ENCODE results near the gene OR51T1.
"Not testable (repeated sequence)": the region's sequence is repeated elsewhere in the genome, so short reads cannot be mapped to it uniquely, and the experiment has no call there.

OR51T1 gene, protein sequence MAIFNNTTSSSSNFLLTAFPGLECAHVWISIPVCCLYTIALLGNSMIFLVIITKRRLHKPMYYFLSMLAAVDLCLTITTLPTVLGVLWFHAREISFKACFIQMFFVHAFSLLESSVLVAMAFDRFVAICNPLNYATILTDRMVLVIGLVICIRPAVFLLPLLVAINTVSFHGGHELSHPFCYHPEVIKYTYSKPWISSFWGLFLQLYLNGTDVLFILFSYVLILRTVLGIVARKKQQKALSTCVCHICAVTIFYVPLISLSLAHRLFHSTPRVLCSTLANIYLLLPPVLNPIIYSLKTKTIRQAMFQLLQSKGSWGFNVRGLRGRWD

DNA sequence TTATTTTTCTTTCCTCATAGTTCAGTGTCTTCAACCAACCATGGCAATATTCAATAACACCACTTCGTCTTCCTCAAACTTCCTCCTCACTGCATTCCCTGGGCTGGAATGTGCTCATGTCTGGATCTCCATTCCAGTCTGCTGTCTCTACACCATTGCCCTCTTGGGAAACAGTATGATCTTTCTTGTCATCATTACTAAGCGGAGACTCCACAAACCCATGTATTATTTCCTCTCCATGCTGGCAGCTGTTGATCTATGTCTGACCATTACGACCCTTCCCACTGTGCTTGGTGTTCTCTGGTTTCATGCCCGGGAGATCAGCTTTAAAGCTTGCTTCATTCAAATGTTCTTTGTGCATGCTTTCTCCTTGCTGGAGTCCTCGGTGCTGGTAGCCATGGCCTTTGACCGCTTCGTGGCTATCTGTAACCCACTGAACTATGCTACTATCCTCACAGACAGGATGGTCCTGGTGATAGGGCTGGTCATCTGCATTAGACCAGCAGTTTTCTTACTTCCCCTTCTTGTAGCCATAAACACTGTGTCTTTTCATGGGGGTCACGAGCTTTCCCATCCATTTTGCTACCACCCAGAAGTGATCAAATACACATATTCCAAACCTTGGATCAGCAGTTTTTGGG, at the start of gene OR51T1:
TSS of gene OR51T1 (plus strand) at position 41 of the 641 bp plus-strand sequence. CDS start at position 41, 0 bp downstream.
- DNase-seq (ENCODE audit: low spot score) = no peak

DNA sequence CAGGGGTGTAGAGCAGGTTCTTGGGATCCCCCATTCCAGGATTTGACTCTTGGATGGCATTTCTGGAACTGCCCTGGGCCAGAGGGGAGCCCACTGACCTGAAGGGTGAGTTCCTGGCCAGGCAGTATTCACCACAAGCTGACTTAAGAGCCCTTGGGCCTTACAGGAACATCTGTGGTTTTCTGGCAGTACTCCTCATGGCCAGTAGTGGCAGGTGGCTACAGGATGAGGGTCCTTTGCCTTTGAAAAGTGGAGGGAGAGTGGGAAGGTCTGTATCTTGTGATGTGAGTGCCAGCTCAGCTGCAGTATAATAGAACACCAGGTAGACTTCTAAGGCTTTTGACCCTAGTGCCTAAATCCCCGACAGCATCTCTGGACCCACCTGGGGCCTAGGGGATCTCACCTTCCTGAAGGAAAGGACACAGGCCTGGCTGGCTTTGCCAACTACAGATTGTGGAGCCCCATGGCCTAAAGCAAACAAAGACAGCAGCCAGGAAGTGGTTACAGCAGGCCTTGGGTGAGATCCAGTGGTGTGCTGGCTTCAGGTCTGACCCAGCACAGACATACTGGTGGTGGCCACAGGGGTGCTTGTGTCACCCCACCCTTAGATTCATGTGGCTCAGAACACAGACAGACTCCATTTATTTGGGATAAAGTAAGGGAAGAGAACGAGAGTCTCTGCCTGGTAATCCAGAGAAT, 41.7 kb upstream of the OR51T1 start:
- no peak for DNase-seq (ENCODE audit: low spot score)

DNA sequence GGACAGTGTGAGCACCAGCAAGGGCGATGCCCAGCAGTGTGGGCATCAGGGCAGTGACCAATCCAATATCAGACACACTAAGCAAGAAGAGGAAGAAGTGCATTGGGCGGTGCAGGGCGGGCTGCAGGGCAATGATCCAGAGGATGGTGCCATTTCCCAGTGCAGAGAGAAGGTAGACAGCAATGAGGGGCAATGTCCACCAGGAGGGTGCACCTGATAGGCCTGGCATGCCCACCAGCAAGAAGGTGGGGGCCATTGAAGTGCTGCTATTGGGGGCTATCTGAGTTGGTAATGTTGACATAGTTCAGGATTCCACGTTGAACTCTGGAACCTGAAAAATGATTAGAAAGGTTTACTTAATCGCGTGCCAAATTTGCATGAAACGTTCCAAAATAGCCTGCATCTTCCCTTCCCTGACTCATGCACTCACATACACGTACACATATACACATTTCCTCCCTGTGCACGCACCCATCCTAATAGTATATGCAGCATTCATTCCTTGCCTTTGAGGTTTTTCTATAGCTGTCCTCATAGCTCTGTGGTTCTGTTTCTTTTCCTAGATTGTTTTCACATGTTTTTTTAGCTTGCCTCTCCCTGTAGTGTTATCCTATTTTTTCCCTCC, 32.7 kb upstream of the OR51T1 start, which contains the start of gene OR51S1:
TSS of gene OR51S1 (minus strand) at position 301 of the 625 bp plus-strand sequence. CDS start at position 301, 0 bp downstream.
- DNase-seq (ENCODE audit: low spot score) = no peak

DNA sequence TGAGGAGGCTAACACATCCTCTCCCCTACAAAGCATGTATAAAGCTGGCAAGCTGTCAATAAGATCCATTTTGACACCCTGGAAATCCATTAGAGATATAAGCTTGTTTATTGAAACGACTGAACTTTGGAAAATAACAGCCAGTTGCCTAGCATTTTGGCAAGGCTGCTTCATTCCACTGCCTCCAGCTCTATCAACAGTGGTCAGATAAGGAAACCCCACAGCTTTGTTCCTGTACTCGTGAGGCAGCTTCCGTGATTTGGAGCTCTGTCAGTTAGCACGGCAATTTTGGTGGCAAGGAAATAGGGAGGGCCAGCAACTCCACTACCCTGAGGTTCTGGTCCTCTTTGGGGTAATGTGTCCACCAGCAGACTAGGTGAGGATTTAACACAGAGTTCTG, 30.7 kb upstream of the OR51T1 start:
- no peak for DNase-seq (ENCODE audit: low spot score)

DNA sequence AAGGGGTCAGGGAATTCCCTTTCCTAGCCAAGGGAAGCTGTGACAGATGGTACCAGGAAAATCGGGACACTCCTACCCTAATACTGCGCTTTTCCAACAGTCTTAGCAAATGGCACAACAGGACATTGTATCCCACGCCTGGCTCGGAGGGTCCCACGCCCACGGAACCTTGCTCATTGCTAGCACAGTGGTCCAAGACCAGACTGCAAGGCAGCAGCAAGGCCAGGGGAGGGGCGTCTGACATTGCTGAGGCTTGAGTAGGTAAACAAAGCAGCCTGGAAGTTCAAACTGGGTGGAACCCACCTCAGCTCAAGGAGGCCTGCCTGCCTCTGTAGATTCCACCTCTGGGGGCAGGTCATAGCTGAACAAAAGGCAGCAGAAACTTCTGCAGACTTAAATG, 27.4 kb upstream of the OR51T1 start:
- DNase-seq (ENCODE audit: low spot score) = not testable (repeated sequence)

DNA sequence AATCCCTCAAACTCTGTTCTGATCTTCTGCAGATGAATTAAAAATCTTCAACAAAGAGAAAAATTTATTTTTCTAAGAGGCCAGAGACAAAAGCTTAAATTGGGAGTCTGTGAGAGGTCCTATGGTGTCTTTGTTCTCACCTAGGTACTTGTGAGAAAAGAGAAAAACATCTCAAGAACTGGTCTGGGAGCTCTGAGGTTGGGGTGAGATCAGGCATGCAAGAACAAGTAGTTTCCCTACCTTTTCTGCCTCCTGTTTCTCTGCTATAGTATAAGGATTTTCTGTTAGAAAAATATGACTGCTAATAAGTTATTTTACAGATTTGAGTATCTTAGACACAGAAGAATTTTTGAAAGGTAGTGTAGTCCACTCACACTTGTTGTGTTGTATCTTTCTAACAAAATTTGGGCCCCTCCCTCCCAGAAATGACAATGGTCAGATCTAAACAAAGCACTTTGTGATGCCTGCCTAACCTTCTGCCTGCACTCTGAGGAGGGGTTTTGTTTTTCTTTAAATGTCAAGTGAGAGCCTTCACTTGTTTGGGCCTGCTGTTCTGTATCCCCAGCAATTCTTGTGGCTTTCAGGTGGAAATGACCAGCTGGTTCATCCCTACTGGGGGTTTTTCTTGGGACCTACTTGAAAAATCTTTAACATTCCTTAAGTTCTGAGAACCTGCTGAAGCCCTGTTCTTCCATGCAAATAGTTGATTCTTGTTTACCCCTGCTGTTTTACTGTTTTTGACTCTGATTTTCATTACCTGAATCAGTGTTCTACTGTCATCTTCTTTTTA, 19.1 kb upstream of the OR51T1 start:
- DNase-seq (ENCODE audit: low spot score) = no peak

DNA sequence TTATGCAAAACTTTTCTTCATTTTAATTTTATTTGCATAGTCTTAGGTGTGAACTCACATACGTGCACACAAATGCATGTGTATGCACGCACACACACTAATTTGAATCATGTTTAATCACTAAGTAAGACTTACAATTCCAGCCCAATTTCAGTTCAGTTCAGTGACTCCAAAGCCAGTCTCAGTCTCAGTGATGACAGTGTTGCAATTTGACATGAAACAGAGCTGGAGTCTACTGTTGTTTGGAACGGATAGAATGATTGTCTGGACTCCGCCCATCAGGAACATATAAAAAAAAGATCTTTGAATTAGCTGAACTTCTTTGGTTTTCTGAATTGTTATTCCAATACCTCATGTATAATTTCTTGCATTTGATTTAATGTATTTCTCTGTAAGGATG, 17.8 kb upstream of the OR51T1 start:
- DNase-seq (ENCODE audit: low spot score) = no peak

DNA sequence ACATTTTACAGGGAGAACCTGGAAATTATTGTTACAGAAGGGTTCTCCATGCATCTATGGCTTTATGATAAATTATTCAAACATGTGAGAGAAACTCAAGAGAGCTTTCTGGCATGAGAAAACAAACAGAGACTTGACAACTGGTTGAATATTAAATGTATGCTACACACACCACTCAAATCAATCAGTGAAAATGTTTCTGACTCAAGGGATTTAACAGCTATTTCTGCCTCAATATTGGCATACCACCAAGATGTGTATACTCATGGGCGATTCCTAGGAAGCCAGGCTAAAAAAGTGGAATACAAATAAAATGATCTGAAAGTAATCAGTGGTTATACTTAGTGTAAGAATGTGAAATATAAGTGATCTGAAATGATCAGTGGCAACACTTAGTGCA, 15.8 kb upstream of the OR51T1 start:
- DNase-seq (ENCODE audit: low spot score) = no peak

DNA sequence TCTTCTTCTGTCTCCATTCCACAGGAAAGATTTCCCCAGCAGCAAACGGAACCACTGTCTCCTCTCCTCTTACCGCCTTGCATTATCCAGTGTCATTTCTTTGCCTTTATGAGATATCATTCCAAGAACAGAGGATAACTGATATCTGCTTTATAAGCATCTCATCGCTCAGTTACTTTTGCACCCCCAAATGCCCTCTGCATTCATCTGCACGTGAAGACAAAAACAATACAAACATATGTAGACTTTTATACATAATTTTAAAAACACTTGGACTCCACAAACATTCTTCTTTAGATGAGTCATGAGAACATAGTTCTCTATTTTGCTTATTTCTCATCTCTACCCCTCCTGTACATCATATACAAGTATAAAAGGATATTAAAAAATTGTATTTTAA, 512 bp upstream of the OR51T1 start:
- DNase-seq (ENCODE audit: low spot score) = no peak

DNA sequence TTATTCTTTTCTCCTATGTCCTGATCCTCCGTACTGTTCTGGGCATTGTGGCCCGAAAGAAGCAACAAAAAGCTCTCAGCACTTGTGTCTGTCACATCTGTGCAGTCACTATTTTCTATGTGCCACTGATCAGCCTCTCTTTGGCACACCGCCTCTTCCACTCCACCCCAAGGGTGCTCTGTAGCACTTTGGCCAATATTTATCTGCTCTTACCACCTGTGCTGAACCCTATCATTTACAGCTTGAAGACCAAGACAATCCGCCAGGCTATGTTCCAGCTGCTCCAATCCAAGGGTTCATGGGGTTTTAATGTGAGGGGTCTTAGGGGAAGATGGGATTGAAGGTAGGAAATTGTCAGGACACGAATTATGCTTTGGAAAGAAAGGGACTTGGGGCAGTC, 843 bp downstream of the OR51T1 start:
- no peak for DNase-seq (ENCODE audit: low spot score)

DNA sequence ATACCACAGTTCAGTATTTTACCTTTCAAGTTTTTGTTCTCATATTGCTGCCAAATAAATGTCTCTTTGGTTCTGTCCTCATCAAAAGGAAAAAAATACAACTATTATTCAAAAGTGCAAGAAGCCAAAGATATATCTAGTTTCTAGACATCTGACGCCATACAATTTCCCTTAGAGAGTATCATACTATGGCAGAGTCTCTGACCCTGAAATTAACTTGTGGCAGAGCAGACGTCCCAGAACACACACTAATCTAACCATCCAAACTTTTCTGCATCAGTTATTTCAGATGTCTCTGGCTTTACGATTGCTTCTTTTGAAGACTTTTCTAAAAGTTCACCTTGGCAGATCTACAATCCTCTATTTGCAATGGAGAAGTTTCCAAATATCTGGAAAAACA, 2.7 kb downstream of the OR51T1 start:
- no peak for DNase-seq (ENCODE audit: low spot score)

DNA sequence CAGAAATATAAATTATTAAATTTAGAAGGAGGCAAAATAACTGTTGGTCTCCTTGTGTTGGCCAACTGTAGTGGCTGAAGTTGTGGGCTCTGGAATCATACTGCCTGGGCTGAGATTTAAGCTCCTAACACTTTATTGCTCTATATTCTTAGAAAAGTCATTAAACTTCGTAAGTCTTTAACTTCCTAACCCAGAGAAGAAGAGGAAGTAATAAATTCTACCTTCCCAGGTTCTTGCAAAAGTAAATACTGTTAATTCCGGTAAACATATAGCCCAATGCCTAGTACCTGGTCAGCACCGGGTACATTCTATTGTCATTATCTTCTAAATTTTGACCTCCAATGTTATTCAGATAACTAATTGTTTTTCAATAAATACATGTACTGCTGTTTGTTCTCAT, 4.5 kb downstream of the OR51T1 start:
- DNase-seq (ENCODE audit: low spot score) = no peak

DNA sequence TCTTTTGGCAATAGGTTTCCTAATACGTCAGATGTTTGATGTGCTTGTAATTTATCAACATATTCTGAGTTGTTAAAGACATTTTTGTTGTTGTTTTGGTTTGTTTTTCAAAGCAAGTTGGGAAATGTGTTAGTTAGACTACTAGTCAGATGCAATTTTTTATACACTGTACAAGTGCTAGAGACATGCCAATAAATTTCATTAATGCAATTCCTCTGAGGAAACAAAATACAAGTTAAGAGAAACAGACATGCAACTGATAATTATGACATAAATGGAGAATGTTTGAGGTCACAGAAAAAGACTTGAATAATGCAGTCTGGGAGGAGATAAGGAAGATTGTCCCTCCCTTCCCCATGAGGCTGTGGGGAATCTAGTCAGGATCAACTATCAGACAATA, 5.9 kb downstream of the OR51T1 start:
- no peak for DNase-seq (ENCODE audit: low spot score)

DNA sequence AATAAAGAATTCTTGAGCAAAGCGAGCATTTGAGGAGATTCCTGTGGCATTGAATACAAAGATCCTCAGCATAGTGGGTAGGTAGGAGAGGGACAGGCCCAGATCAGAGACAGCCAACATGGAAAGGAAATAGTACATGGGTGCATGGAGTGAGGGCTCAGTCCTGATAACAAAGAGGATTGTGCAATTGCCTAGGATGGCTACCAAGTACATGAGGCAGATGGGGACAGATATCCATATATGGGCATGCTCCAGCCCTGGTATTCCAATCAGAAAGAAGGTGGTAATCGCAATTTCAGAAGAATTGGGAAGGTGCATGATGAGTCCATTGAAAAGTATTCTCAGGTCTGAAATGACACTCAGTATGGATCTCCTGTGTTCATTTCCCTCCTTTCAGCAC, 8.6 kb downstream of the OR51T1 start:
- DNase-seq (ENCODE audit: low spot score) = no peak

DNA sequence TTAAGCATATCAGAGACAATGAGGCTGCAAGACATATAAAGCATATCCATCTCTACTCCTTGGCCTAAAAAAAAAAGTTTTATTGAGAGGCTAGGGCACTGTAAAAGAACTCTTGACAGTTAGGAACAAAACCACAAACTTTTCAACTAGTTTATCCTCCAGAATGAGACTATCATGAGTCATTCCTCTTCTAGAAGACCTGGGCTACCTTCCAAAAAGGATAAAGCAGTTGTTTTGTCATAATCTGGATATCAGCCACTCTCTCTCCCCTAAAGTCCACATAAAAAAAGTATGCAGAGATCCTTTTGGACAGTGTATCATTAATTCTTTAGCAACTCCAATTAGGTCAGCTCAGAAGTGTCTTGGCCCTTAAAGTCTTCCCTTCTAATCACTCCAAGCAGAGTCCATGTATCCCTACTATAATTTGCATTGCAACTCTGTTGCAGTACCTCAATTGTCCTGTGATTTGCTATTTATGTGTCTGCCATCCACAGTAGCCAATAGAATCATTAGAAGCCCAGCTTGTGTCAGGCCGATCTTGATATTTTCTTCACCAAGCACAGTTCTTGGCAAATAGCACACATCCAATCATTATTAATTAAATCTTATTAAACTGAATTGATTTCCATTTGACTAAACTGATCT, 10.4 kb downstream of the OR51T1 start:
- no peak for DNase-seq (ENCODE audit: low spot score)

DNA sequence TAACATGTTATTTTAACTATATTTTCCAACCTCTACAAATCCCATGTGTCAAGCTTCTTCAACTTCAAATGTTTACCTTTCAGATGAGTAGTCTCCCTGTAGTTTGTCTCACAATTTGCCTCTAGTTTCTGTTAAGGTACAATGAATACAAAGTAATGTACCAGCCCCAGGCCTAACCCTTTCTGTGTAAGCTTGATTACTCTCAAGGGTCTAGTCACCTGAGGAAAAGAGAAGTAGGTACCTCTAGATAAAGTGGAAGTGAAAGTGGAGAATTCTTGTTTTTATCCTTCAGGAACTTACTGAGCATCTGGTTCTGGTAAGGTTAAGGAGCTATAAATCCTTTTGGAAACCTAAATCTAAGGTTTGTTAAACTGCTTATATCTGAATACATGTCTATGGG, 21.8 kb downstream of the OR51T1 start, which contains the start of gene OR51A7:
TSS of gene OR51A7 (plus strand) at position 300 of the 400 bp plus-strand sequence. CDS start 3,587 bp downstream, outside the sequence.
- no peak for DNase-seq (ENCODE audit: low spot score)

DNA sequence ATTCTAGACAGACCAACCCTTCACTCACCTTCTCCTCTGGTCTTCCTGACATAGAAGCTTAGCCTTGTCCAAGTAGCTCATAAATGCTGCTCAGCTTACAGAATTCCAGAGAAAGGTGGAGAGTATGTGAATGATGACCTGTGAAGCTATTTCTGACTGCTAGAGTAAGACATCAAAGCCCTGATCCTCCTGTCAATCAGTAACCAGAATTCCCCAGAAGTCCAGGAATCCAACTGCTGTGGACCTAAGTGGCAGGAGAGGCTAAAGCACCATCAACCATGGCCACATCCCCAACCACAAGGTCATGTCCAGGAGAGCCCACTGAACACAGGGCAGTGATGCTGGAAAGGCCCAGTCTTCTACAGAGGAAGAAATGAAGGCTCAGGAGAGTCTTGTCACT, 34.9 kb downstream of the OR51T1 start:
- no peak for DNase-seq (ENCODE audit: low spot score)

DNA sequence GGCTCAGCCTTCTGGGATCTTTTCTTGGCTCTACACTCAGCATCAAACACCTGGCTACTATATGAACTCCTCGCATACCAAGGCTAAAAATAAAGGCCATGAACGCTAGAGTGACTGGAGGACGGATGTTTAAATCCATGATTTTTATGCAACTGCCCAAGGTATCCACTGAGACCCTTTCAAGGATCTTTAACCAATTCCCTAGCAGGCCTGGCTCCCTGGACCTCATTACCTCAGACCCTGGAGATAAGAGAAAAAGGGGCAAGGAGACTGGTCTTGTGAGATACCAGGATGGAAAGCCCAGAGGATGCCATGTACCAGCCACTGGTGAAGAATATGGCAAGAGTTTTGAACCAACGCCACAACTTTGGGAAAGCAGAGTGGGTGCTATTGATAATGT, 37.5 kb downstream of the OR51T1 start, which contains the start of gene OR51G2:
TSS of gene OR51G2 (minus strand) at position 101 of the 400 bp plus-strand sequence. CDS start 3,687 bp downstream, outside the sequence.
- no peak for DNase-seq (ENCODE audit: low spot score)

DNA sequence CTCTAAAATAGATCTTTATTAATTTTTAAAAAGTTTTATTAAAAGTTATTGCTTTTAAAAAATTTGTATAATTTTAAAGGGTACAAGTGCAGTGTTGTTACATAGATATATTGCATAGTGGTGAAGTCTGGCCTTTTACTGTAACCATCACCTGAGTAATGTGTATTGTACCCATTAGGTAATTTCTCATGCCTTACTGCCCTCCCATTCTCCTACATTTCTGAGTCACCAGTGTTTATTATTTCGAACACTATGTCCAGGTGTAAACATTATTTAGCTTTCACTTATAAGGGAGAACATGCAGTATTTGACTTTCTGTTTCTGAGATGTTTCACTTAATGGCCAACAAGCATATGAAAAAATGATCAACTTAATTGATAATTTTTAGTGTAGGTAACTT, 40.1 kb downstream of the OR51T1 start:
- DNase-seq (ENCODE audit: low spot score) = no peak

DNA sequence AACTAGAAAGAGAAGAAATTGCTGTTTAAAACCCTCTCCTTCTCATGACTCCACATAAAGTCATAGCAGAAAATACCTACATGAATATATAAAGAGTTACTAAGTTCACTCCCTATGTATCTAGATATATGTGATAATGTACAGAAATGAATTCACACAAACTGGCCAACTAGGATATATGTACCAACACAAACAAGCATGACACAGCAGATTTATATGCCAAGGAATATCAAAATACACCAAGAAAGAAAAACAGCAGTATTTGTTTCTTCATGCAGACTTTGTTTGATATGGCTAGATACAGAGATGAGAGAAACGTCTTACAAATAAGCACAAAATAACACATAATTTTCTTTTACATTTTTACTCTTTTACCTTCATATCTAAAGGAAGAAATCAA, 40.6 kb downstream of the OR51T1 start:
- DNase-seq (ENCODE audit: low spot score) = no peak

DNA sequence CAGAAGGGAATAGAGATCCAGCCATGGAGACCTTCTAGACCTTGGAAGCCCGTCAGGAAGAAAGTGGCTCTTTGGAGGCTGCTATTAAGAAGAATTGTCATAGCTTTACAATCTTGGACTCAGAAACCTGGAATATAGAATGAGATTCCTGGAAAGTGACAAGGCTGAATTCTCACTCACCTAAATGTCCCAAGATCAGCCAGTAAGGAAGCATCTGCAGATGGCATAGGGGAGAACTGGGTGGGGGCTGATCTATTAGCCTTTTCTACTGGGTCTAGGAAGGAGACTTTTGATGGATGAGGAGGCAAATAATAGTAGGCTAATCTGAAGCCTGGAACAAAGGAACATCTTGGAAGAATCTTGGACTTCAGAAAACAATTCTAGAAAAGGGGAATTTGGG, 42.5 kb downstream of the OR51T1 start, which contains the start of gene OR51G1:
TSS of gene OR51G1 (minus strand) at position 101 of the 400 bp plus-strand sequence. CDS start at position 101, 0 bp downstream.
- no peak for DNase-seq (ENCODE audit: low spot score)

Data from HuH-7 (cell line).